IMR-90 (cell line): ENCODE results near the gene MRC1. TPM values are rescaled to one million over a fixed set of nuclear protein-coding genes. Genes with fewer than 3 reads are reported as not detected.

Source experiments
- ATAC-seq: fragments of 200-7000 bp; cut with Tn5 transposase; 2 replicates; pipeline ENCODE4 v1.9.1; 2020; ENCODE audit warnings: low read depth, mild to moderate bottlenecking, moderate library complexity
- BruUV-seq: library from RNA; stranded (reverse); fragments of 400-500 nt; replicated peaks from 2 replicates; lab custom pipeline; 2021; lab: Mats Ljungman, UMichigan
- CTCF ChIA-PET: fragments of 300-600 bp; formaldehyde crosslinking; extraction: SDS; loops from one replicate; lab custom pipeline; 2021; ENCODE audit warnings: antibody characterized with exemption; lab: Yijun Ruan, JAX
- POLR2A ChIA-PET: fragments of 300-600 bp; sonication (Branson Sonifier 250); formaldehyde crosslinking; loops from one replicate; lab custom pipeline; 2022; ENCODE audit warnings: antibody characterized with exemption; ENCODE audit not compliant: unreplicated experiment; lab: Charles Lee
- DNase-seq: peaks from one replicate; pipeline ENCODE4 v3.0.0; 2013
- H2AFZ ChIP-seq: replicated peaks from 2 replicates; pipeline ENCODE3; 2013; ENCODE audit warnings: low read length, mild to moderate bottlenecking; ENCODE audit not compliant: poor library complexity
- H2AK5ac ChIP-seq: 2 replicates; pipeline ENCODE4 v1.6.1; 2013; ENCODE audit warnings: low read depth, low read length, inconsistent platforms
- H2AK9ac ChIP-seq: replicated peaks from 2 replicates; pipeline ENCODE3; 2013; ENCODE audit warnings: mild to moderate bottlenecking, low read depth, low read length, moderate library complexity; ENCODE audit not compliant: poor library complexity
- H2BK120ac ChIP-seq: 2 replicates; pipeline ENCODE4 v1.6.1; 2013; ENCODE audit warnings: low read depth, low read length, inconsistent platforms
- H2BK15ac ChIP-seq: 3 replicates; pipeline ENCODE4 v1.6.1; 2013; ENCODE audit warnings: low read depth, low read length, inconsistent platforms
- H2BK20ac ChIP-seq: 2 replicates; pipeline ENCODE4 v1.6.1; 2013; ENCODE audit warnings: low read depth, mild to moderate bottlenecking, inconsistent platforms, low read length, moderate library complexity
- H2BK5ac ChIP-seq: 2 replicates; pipeline ENCODE4 v1.6.1; 2013; ENCODE audit warnings: mild to moderate bottlenecking, low read depth, low read length, inconsistent platforms; ENCODE audit not compliant: poor library complexity, severe bottlenecking
- H3K14ac ChIP-seq: replicated peaks from 2 replicates; pipeline ENCODE4 v1.6.1; 2013; ENCODE audit warnings: low read depth, low read length, inconsistent platforms
- H3K18ac ChIP-seq: 2 replicates; pipeline ENCODE4 v1.6.1; 2013; ENCODE audit warnings: low read depth, low read length, control low read depth
- H3K23ac ChIP-seq: 2 replicates; pipeline ENCODE4 v1.6.1; 2013; ENCODE audit warnings: low read depth, low read length, inconsistent platforms
- H3K27ac ChIP-seq: 2 replicates; pipeline ENCODE4 v1.5.1; 2013; ENCODE audit warnings: mild to moderate bottlenecking, control low read depth, low read length; ENCODE audit not compliant: insufficient read depth
- H3K27me3 ChIP-seq: 2 replicates; pipeline ENCODE4 v1.6.1; 2013; ENCODE audit warnings: low read length; ENCODE audit not compliant: control insufficient read depth, insufficient read depth
- H3K36me3 ChIP-seq: 2 replicates; pipeline ENCODE4 v1.6.1; 2013; ENCODE audit warnings: low read length, mixed read lengths; ENCODE audit not compliant: control insufficient read depth, insufficient read depth
- H3K4ac ChIP-seq: 2 replicates; pipeline ENCODE4 v1.6.1; 2013; ENCODE audit warnings: low read depth, low read length, inconsistent platforms
- H3K4me1 ChIP-seq: 2 replicates; pipeline ENCODE4 v1.6.1; 2013; ENCODE audit warnings: low read length, mixed read lengths; ENCODE audit not compliant: control insufficient read depth, insufficient read depth
- H3K4me2 ChIP-seq: 2 replicates; pipeline ENCODE4 v1.6.1; 2013; ENCODE audit warnings: low read depth, mild to moderate bottlenecking, control low read depth, low read length, moderate library complexity
- H3K4me3 ChIP-seq: 2 replicates; pipeline ENCODE4 v1.5.1; 2013; ENCODE audit warnings: low read depth, mild to moderate bottlenecking, control low read depth, low read length, moderate library complexity; ENCODE audit not compliant: insufficient read depth
- H3K56ac ChIP-seq: 2 replicates; pipeline ENCODE4 v1.6.1; 2013; ENCODE audit warnings: low read length, inconsistent platforms; ENCODE audit not compliant: insufficient read depth; ENCODE audit errors: extremely low read depth
- H3K79me1 ChIP-seq, 2 experiments: 2 replicates each; pipeline ENCODE4 v1.6.1; 2013; ENCODE audit warnings: low read length in 2 of 2, inconsistent platforms in 1 of 2, low read depth in 1 of 2
- H3K9ac ChIP-seq: 2 replicates; pipeline ENCODE4 v1.6.1; 2013; ENCODE audit warnings: low read depth, low read length, control low read depth
- H3K9me1 ChIP-seq: 2 replicates; pipeline ENCODE4 v1.6.1; 2013; ENCODE audit warnings: low read length, inconsistent platforms; ENCODE audit not compliant: insufficient read depth
- H3K9me3 ChIP-seq: 2 replicates; pipeline ENCODE4 v1.6.1; 2013; ENCODE audit warnings: low read length; ENCODE audit not compliant: control insufficient read depth, insufficient read depth
- H4K20me1 ChIP-seq: 2 replicates; pipeline ENCODE4 v1.6.1; 2013; ENCODE audit warnings: low read length, inconsistent platforms; ENCODE audit not compliant: insufficient read depth
- H4K5ac ChIP-seq: 2 replicates; pipeline ENCODE4 v1.6.1; 2013; ENCODE audit warnings: mild to moderate bottlenecking, low read depth, low read length, control low read depth
- H4K8ac ChIP-seq, 2 experiments: 2 replicates each; pipeline ENCODE4 v1.6.1; 2013; ENCODE audit warnings: low read depth in 2 of 2, low read length in 2 of 2, control low read depth in 1 of 2, inconsistent platforms in 1 of 2
- H4K91ac ChIP-seq: 2 replicates; pipeline ENCODE4 v1.6.1; 2013; ENCODE audit warnings: low read depth, low read length, inconsistent platforms; ENCODE audit not compliant: insufficient read depth
- BHLHE40 ChIP-seq: fragments of 150-350 bp; IDR thresholded peaks from 2 replicates; pipeline ENCODE4 v1.6.1; 2016; ENCODE audit warnings: mild to moderate bottlenecking, low read depth, low read length
- CEBPB ChIP-seq: IDR thresholded peaks from 2 replicates; pipeline ENCODE4 v1.6.1; 2012; ENCODE audit warnings: low read depth, low read length, improper control_type of control experiment
- CHD1 ChIP-seq: IDR thresholded peaks from 2 replicates; pipeline ENCODE4 v1.6.1; 2012; ENCODE audit warnings: low read depth, low read length, improper control_type of control experiment
- FOS ChIP-seq: fragments of 150-350 bp; IDR thresholded peaks from 2 replicates; pipeline ENCODE4 v1.6.1; 2016; ENCODE audit warnings: low read depth, low read length
- MAFK ChIP-seq: IDR thresholded peaks from 2 replicates; pipeline ENCODE4 v1.6.1; 2012; ENCODE audit warnings: low read depth, low read length, improper control_type of control experiment
- MAZ ChIP-seq: IDR thresholded peaks from 2 replicates; pipeline ENCODE4 v1.6.1; 2012; ENCODE audit warnings: low read depth, mild to moderate bottlenecking, low read length, improper control_type of control experiment, moderate library complexity, borderline replicate concordance
- MXI1 ChIP-seq: IDR thresholded peaks from 2 replicates; pipeline ENCODE4 v1.6.1; 2012; ENCODE audit warnings: low read depth, mild to moderate bottlenecking, low read length, moderate library complexity, borderline replicate concordance
- NFE2L2 ChIP-seq: fragments of 150-350 bp; IDR thresholded peaks from 2 replicates; pipeline ENCODE4 v1.6.1; 2016; ENCODE audit warnings: low read depth, mild to moderate bottlenecking, low read length
- POLR2A ChIP-seq: IDR thresholded peaks from 2 replicates; pipeline ENCODE4 v1.6.1; 2012; ENCODE audit warnings: mild to moderate bottlenecking, low read depth, low read length
- RAD21 ChIP-seq: IDR thresholded peaks from 2 replicates; pipeline ENCODE4 v1.6.1; 2012; ENCODE audit warnings: low read length, improper control_type of control experiment
- RCOR1 ChIP-seq: IDR thresholded peaks from 2 replicates; pipeline ENCODE4 v1.6.1; 2012; ENCODE audit warnings: mild to moderate bottlenecking, low read length, improper control_type of control experiment; ENCODE audit not compliant: insufficient replicate concordance
- RFX5 ChIP-seq: IDR thresholded peaks from 2 replicates; pipeline ENCODE4 v1.8.0; 2012; ENCODE audit warnings: low read depth, mild to moderate bottlenecking, low read length, moderate library complexity
- SMC3 ChIP-seq: fragments of 150-350 bp; IDR thresholded peaks from 2 replicates; pipeline ENCODE4 v1.6.1; 2016; ENCODE audit warnings: low read depth, mild to moderate bottlenecking, antibody characterized with exemption, low read length, moderate library complexity
- WGBS, 2 experiments: methylation state at CpG; one replicate each; pipeline versions ENCODE4 v1.1.5 to v1.1.7; 2013; ENCODE audit warnings: missing lambda C conversion rate in 2 of 2; ENCODE audit not compliant: insufficient read length in 1 of 2; ENCODE audit errors: extremely low coverage in 2 of 2; 5-methylcytosine and 5-hydroxymethylcytosine counted together
- dilution Hi-C: fragments of 300-500 bp; cut with HindIII; formaldehyde crosslinking; loops from one replicate; pipeline ENCODE4 v1.14.3; 2018; ENCODE audit warnings: low sequenced_read_pairs; ENCODE audit not compliant: unreplicated experiment
- in situ Hi-C: fragments of 300-500 bp; cut with MboI; formaldehyde crosslinking; loops from 3 replicates; pipeline ENCODE4 v1.14.3; 2019; ENCODE audit warnings: low sequenced_read_pairs, inconsistent platforms, mixed read lengths
- intact Hi-C: fragments of 100-400 bp; cut with micrococcal nuclease; formaldehyde crosslinking; loops from 2 replicates; pipeline ENCODE4 v1.10.0; 2022
- polyA plus RNA-seq, 3 experiments: library from polyadenylated mRNA; depleted of rRNA; stranded (reverse); fragments of >200 nt; gene quantifications; 2 replicates each; pipeline ENCODE4 v1.2.3, GENCODE V29; 2012; ENCODE audit warnings: low replicate concordance in 1 of 3
- total RNA-seq: library from RNA; depleted of rRNA; stranded (reverse); fragments of >200 nt; gene quantifications from 2 replicates; pipeline ENCODE4 v1.2.3, GENCODE V29; 2012
- TF ChIP-seq, protein P1 (sequence below): fragments of 150-350 bp; IDR thresholded peaks from 2 replicates; pipeline ENCODE4 v1.6.1; 2017; ENCODE audit warnings: mild to moderate bottlenecking, antibody characterized with exemption, low read length, low read depth
- TF ChIP-seq, protein P2 (sequence below): conservative IDR thresholded peaks from 2 replicates; pipeline ENCODE4 v1.5.1; 2012; ENCODE audit warnings: mild to moderate bottlenecking, low read depth, low read length, improper control_type of control experiment
- TF ChIP-seq, protein P3 (sequence below): fragments of 150-350 bp; IDR thresholded peaks from 2 replicates; pipeline ENCODE4 v1.6.1; 2016; ENCODE audit warnings: low read depth, mild to moderate bottlenecking, low read length, moderate library complexity, borderline replicate concordance

The MRC1 gene
- total and polyA plus RNA-seq, 2 of the 4 experiments (the other 2 are of a cell fraction), result not detected

DNA sequence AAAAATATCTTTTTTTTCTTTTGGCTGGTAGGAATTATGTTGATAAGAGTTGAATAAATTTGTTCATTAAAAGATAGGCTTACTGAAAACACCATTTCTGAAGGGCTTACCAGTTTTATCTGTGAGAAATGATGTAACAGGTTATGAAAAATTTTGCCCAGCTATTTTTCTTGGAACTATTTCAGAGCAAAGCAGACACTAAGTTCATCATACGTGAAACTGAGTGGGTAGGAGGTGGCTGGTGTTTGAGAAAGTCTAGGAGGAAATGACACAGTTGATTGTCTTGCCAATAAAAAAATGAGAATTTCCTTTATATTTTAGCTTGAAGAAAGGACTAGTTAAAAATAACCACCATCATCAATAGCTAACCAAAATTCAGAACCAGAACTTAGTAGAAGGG, 6.2 kb upstream of the MRC1 start:
- no peak overlapping the region for H3K4me2 ChIP-seq
- H3K27me3 ChIP-seq, result peaks cover 4% of the 10 kb centered on the region
- H3K36me3 ChIP-seq, result no peaks in the 10 kb centered on the region
- H4K20me1 ChIP-seq, result no peaks in the 10 kb centered on the region
- no peak overlapping the region for H4K8ac ChIP-seq
- H3K18ac ChIP-seq, result no peak overlapping the region
- H3K27ac ChIP-seq, result no peak overlapping the region
- no peak overlapping the region for H3K9ac ChIP-seq
- no peak overlapping the region for H3K56ac ChIP-seq
- H3K9me3 ChIP-seq, result no peaks in the 10 kb centered on the region
- H4K5ac ChIP-seq, result no peak overlapping the region
- DNase-seq (peak; percentile 8), ATAC-seq (no peak)
- intact Hi-C loops (no loop called here), in situ Hi-C loops (no loop called here), dilution Hi-C loops (no loop called here)
- H3K4me1 ChIP-seq, result no peaks in the 10 kb centered on the region
- no peak overlapping the region for H2AK5ac ChIP-seq
- no TSS peak for BruUV-seq
- TF ChIP-seq RCOR1 (no peak), SMC3 (no peak), RFX5 (no peak), NFE2L2 (no peak), FOS (no peak), POLR2A (no peak), MXI1 (no peak), RAD21 (no peak), MAFK (no peak), CEBPB (no peak), CHD1 (no peak), MAZ (no peak), BHLHE40 (no peak)
- TF ChIP-seq, protein P1, sequence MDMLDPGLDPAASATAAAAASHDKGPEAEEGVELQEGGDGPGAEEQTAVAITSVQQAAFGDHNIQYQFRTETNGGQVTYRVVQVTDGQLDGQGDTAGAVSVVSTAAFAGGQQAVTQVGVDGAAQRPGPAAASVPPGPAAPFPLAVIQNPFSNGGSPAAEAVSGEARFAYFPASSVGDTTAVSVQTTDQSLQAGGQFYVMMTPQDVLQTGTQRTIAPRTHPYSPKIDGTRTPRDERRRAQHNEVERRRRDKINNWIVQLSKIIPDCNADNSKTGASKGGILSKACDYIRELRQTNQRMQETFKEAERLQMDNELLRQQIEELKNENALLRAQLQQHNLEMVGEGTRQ, result no peak
- TF ChIP-seq, protein P2, sequence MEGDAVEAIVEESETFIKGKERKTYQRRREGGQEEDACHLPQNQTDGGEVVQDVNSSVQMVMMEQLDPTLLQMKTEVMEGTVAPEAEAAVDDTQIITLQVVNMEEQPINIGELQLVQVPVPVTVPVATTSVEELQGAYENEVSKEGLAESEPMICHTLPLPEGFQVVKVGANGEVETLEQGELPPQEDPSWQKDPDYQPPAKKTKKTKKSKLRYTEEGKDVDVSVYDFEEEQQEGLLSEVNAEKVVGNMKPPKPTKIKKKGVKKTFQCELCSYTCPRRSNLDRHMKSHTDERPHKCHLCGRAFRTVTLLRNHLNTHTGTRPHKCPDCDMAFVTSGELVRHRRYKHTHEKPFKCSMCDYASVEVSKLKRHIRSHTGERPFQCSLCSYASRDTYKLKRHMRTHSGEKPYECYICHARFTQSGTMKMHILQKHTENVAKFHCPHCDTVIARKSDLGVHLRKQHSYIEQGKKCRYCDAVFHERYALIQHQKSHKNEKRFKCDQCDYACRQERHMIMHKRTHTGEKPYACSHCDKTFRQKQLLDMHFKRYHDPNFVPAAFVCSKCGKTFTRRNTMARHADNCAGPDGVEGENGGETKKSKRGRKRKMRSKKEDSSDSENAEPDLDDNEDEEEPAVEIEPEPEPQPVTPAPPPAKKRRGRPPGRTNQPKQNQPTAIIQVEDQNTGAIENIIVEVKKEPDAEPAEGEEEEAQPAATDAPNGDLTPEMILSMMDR, result no peak
- TF ChIP-seq, protein P3, sequence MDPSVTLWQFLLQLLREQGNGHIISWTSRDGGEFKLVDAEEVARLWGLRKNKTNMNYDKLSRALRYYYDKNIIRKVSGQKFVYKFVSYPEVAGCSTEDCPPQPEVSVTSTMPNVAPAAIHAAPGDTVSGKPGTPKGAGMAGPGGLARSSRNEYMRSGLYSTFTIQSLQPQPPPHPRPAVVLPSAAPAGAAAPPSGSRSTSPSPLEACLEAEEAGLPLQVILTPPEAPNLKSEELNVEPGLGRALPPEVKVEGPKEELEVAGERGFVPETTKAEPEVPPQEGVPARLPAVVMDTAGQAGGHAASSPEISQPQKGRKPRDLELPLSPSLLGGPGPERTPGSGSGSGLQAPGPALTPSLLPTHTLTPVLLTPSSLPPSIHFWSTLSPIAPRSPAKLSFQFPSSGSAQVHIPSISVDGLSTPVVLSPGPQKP, result no peak
- no peak overlapping the region for H4K91ac ChIP-seq
- H3K4me3 ChIP-seq, result no peak overlapping the region
- H2BK15ac ChIP-seq, result no peak overlapping the region
- WGBS, 2 experiments, result no CpG with 5 or more reads among the region's 1 CpG
- POLR2A ChIA-PET, result no interaction called here
- no peak overlapping the region for H3K14ac ChIP-seq
- no peaks in the 10 kb centered on the region for H3K79me1 ChIP-seq
- H2BK5ac ChIP-seq, result no peak overlapping the region
- no peak overlapping the region for H3K23ac ChIP-seq
- CTCF ChIA-PET, result interaction anchor here (0.5 kb wide), 1 partner anchor 1955 kb away, joined by 3 read pairs; no protein-coding TSS in a partner anchor
- no peak overlapping the region for H2AFZ ChIP-seq
- no peak overlapping the region for H2AK9ac ChIP-seq
- H3K9me1 ChIP-seq, result no peaks in the 10 kb centered on the region
- H3K4ac ChIP-seq, result no peak overlapping the region
- H2BK20ac ChIP-seq, result no peak overlapping the region
- H2BK120ac ChIP-seq, result no peak overlapping the region
